ENCODE data around the gene P4HA2.
"Not testable (repeated sequence)": the region's sequence is repeated elsewhere in the genome, so short reads cannot be mapped to it uniquely, and the experiment has no call there.

Gene P4HA2

DNA sequence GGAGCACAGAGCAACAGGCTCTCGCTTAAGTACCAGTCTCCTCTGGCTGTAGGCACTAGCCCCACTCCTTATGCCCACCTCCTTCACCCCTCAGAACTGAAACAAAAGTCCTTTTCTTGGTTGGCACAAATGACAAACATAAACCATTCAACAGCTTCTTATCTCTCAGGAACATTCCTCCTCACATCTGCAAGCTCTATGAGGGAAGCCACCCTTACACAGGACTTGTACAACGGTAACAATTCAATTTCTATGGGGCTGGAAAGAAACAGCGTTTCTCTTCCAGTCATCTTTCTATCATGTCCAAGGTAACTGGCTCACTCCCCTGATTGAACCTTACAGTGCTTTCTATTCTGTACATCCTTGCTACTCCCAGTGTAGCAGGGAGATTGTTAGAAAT, 80.0 kb downstream of the P4HA2 start:
- Mint-ChIP-seq H3K36me3 (peaks cover 5% of the 10 kb centered on the region), H3K4me3 (no peak overlapping the region), H3K27me3 (peaks cover 2% of the 10 kb centered on the region), H3K27ac (no peak overlapping the region), H3K9me3 (ENCODE audit: low read depth) (peaks cover 11% of the 10 kb centered on the region), H3K4me1 (ENCODE audit: low read depth) (no peaks in the 10 kb centered on the region)

DNA sequence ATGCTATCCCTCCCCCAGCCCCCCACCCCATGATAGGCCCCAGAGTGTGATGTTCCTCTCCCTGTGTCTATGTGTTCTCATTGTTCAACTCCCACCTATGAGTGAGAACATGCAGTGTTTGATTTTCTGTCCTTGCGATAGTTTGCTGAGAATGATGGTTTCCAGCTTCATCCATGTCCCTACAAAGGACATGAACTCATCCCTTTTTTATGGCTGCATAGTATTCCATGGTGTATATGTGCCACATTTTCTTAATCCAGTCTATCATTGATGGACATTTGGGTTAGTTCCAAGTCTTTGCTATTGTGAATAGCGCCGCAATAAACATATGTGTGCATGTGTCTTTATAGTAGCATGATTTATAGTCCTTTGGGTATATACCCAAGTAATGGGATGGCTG, 82.3 kb downstream of the P4HA2 start:
- H3K27ac Mint-ChIP-seq; H3K36me3 Mint-ChIP-seq; H3K4me1 Mint-ChIP-seq (ENCODE audit: low read depth); H3K4me3 Mint-ChIP-seq; H3K27me3 Mint-ChIP-seq: not testable (repeated sequence)
- peaks cover 11% of the 10 kb centered on the region for H3K9me3 Mint-ChIP-seq (ENCODE audit: low read depth)

DNA sequence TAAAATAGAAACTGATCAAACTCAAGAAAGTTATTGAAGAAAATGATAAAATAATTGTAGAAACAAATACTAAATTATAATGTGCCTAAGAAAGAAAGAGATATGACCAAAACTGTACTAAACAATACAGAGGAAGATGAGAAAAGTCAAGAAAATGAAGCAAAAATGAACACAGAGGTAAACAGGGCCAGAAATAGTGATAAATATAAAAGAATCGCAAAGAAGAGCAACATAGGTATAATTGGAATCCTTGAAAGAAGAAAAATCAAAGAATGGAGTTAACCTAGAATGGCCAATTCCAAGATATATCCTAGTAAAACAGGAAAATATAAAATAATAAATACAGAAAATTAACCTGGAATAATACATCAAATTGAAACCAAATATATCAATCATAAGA, 84.5 kb downstream of the P4HA2 start:
- Mint-ChIP-seq H3K36me3 (peaks cover 5% of the 10 kb centered on the region), H3K4me3 (no peak overlapping the region), H3K27me3 (no peaks in the 10 kb centered on the region), H3K27ac (no peak overlapping the region), H3K4me1 (ENCODE audit: low read depth) (no peaks in the 10 kb centered on the region), H3K9me3 (ENCODE audit: low read depth) (peaks cover 11% of the 10 kb centered on the region)

DNA sequence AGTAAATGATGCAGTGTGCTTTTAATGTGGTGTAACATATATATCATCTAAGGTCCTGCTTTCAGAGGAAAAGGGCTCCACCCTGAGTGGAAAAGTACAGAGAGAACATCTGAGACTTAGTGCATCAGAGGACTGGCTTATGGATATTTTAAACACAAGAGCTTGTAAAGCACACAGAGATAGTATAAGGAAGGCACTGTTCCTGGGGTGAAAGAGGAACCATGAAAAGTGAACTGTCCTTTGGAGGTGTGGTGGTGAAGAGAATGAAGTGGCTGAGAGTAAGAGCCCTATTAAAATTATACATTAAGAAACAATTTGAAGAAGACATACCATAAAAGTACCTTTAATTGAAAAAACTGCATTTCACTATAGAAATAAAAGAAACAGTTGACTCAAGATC, 85.2 kb downstream of the P4HA2 start:
- Mint-ChIP-seq H3K4me3 (no peak overlapping the region), H3K27me3 (no peaks in the 10 kb centered on the region)

More for the DNA sequence above, 85.2 kb downstream of the P4HA2 start:
- no peak overlapping the region for H3K27ac Mint-ChIP-seq
- peaks cover 11% of the 10 kb centered on the region for H3K9me3 Mint-ChIP-seq (ENCODE audit: low read depth)
- no peaks in the 10 kb centered on the region for H3K4me1 Mint-ChIP-seq (ENCODE audit: low read depth)
- H3K36me3 Mint-ChIP-seq = peaks cover 5% of the 10 kb centered on the region

Data from activated naive CD8-positive, alpha-beta T cell (primary cell).